GM12878 (cell line): Measurements from ENCODE around the gene PIPOX. TPM values are rescaled to one million over a fixed set of nuclear protein-coding genes. Genes with fewer than 3 reads are reported as not detected.

Source experiments
- ATAC-seq: fragments of 200-7000 bp; cut with Tn5 transposase; 3 replicates; pipeline ENCODE4 v1.9.1; 2020; ENCODE audit warnings: mild to moderate bottlenecking, moderate library complexity
- BruUV-seq: library from RNA; stranded (reverse); fragments of 400-500 nt; replicated peaks from 2 replicates; lab custom pipeline; 2021; lab: Mats Ljungman, UMichigan
- CTCF ChIA-PET: fragments of 300-600 bp; sonication (Branson Sonifier 250); formaldehyde crosslinking; extraction: SDS; loops from one replicate; lab custom pipeline; 2021; ENCODE audit warnings: inconsistent platforms; lab: Yijun Ruan, JAX
- POLR2A ChIA-PET: fragments of 350-600 bp; formaldehyde crosslinking; extraction: SDS; loops from one replicate; lab custom pipeline; 2021; ENCODE audit warnings: inconsistent platforms; lab: Charles Lee
- RAD21 ChIA-PET: fragments of 300-600 bp; sonication (Branson Sonifier 250); formaldehyde crosslinking; loops from one replicate; lab custom pipeline; 2023; ENCODE audit warnings: antibody characterized with exemption; ENCODE audit not compliant: unreplicated experiment; lab: Charles Lee
- SMC1A ChIA-PET: fragments of 300-600 bp; sonication (Branson Sonifier 250); formaldehyde crosslinking; loops from one replicate; lab custom pipeline; 2023; ENCODE audit not compliant: unreplicated experiment, uncharacterized antibody; lab: Charles Lee
- DNase-seq: peaks from one replicate; pipeline ENCODE4 v3.0.0-alpha.2; 2011; ENCODE audit warnings: low read depth, low spot score
- FAIRE-seq: peaks from 3 replicates; lab custom pipeline; 2011; peaks lifted over from hg19 to GRCh38; lab: Jason Lieb, UNC
- H2AFZ ChIP-seq: 2 replicates; pipeline ENCODE4 v1.6.0; 2011; ENCODE audit warnings: low read depth, low read length, control low read depth; ENCODE audit not compliant: control insufficient read depth
- H3K27ac ChIP-seq: 2 replicates; pipeline ENCODE4 v1.5.1; 2011; ENCODE audit warnings: control low read depth; ENCODE audit not compliant: control insufficient read depth, insufficient read depth
- H3K27me3 ChIP-seq, 2 experiments: replicated peaks in 1 of 2; 2 replicates each; pipeline versions ENCODE4 v1.6.0 to v1.6.1; 2011; ENCODE audit warnings: low read length in 1 of 2; ENCODE audit not compliant: control insufficient read depth in 2 of 2, insufficient read depth in 2 of 2
- H3K36me3 ChIP-seq, 2 experiments: 2 replicates each; pipeline ENCODE4 v1.5.1; 2011; ENCODE audit warnings: low read length in 1 of 2; ENCODE audit not compliant: control insufficient read depth in 2 of 2, insufficient read depth in 2 of 2
- H3K4me1 ChIP-seq: 2 replicates; pipeline ENCODE4 v1.6.1; 2011; ENCODE audit warnings: mild to moderate bottlenecking, low read length, moderate library complexity, mixed read lengths; ENCODE audit not compliant: control insufficient read depth, insufficient read depth
- H3K4me2 ChIP-seq: 2 replicates; pipeline ENCODE4 v1.6.0; 2011; ENCODE audit warnings: control low read depth; ENCODE audit not compliant: control insufficient read depth, insufficient read depth
- H3K4me3 ChIP-seq: fragments of 200-600 bp; sonication (generic); 2 replicates; pipeline ENCODE4 v1.5.1; 2016
- H3K79me2 ChIP-seq: 2 replicates; pipeline ENCODE4 v1.6.0; 2011; ENCODE audit warnings: low read length; ENCODE audit not compliant: control insufficient read depth, insufficient read depth
- H3K9ac ChIP-seq: 2 replicates; pipeline ENCODE4 v1.8.0; 2011; ENCODE audit warnings: low read length, control low read depth, mixed read lengths; ENCODE audit not compliant: control insufficient read depth, insufficient read depth
- H3K9me3 ChIP-seq: replicated peaks from 3 replicates; pipeline ENCODE4 v1.5.1; 2011; ENCODE audit warnings: mild to moderate bottlenecking, low read length; ENCODE audit not compliant: control insufficient read depth, insufficient read depth
- H4K20me1 ChIP-seq: 2 replicates; pipeline ENCODE4 v1.6.0; 2011; ENCODE audit not compliant: control insufficient read depth, insufficient read depth
- ATF2 ChIP-seq: IDR thresholded peaks from 2 replicates; pipeline ENCODE4 v1.6.1; 2012; ENCODE audit warnings: low read length, inconsistent platforms
- DPF2 ChIP-seq: fragments of 450-650 bp; IDR thresholded peaks from 2 replicates; pipeline ENCODE4 v1.6.1; 2017; ENCODE audit warnings: mild to moderate bottlenecking
- E2F8 ChIP-seq: fragments of 450-650 bp; IDR thresholded peaks from 2 replicates; pipeline ENCODE4 v1.6.1; 2018; ENCODE audit warnings: mild to moderate bottlenecking, low read depth, moderate library complexity; ENCODE audit not compliant: partially characterized antibody
- E4F1 ChIP-seq: fragments of 450-650 bp; IDR thresholded peaks from 2 replicates; pipeline ENCODE4 v1.6.1; 2018; ENCODE audit warnings: borderline replicate concordance, mild to moderate bottlenecking; ENCODE audit not compliant: partially characterized antibody
- EGR1 ChIP-seq, 2 experiments: IDR thresholded peaks; 1 replicate in 1 of 2; 2 replicates in 1 of 2; pipeline ENCODE4 v1.6.1; 2011 to 2012; ENCODE audit warnings: low read depth in 2 of 2, low read length in 2 of 2, borderline replicate concordance in 1 of 2, mild to moderate bottlenecking in 1 of 2, moderate library complexity in 1 of 2
- MYC ChIP-seq: IDR thresholded peaks from 2 replicates; pipeline ENCODE4 v1.6.1; 2011; ENCODE audit warnings: mild to moderate bottlenecking, low read length, moderate library complexity, inconsistent platforms; ENCODE audit not compliant: insufficient read depth, insufficient replicate concordance, insufficient read length, severe bottlenecking
- NBN ChIP-seq: fragments of 450-650 bp; IDR thresholded peaks from 2 replicates; pipeline ENCODE4 v1.6.1; 2016
- RAD51 ChIP-seq: fragments of 450-650 bp; IDR thresholded peaks from 2 replicates; pipeline ENCODE4 v1.6.1; 2016; ENCODE audit warnings: moderate library complexity, mild to moderate bottlenecking, inconsistent platforms
- RB1 ChIP-seq: fragments of 450-650 bp; formaldehyde crosslinking; IDR thresholded peaks from 2 replicates; pipeline ENCODE4 v1.6.1; 2017; ENCODE audit warnings: mild to moderate bottlenecking, borderline replicate concordance
- YBX1 ChIP-seq: fragments of 450-650 bp; IDR thresholded peaks from 2 replicates; pipeline ENCODE4 v1.6.1; 2016; ENCODE audit warnings: antibody characterized with exemption
- ZBED1 ChIP-seq: IDR thresholded peaks from 2 replicates; pipeline ENCODE4 v1.6.1; 2016; ENCODE audit warnings: borderline replicate concordance
- WGBS: methylation state at CpG from one replicate; pipeline ENCODE4 v1.1.6; 2016; ENCODE audit warnings: low lambda C conversion rate; ENCODE audit not compliant: insufficient replicate concordance, insufficient coverage; ENCODE audit errors: missing lambda C conversion rate; 5-methylcytosine and 5-hydroxymethylcytosine counted together
- in situ Hi-C: fragments of 300-500 bp; cut with MboI; formaldehyde crosslinking; loops from 9 replicates; pipeline ENCODE4 v1.14.3; 2018; ENCODE audit warnings: mixed read lengths
- intact Hi-C: fragments of 100-400 bp; cut with micrococcal nuclease; formaldehyde crosslinking; loops from one replicate; pipeline ENCODE4 v1.14.2; 2022; ENCODE audit not compliant: unreplicated experiment
- polyA plus RNA-seq, 11 experiments: library from polyadenylated mRNA; depleted of rRNA in 4 of 11; unstranded in 6 of 11; stranded (reverse) in 5 of 11; fragments of >200 nt; fragmentation: Nextera tagmentation in 4 of 11; fragmentation: Illumina TruSeq in 1 of 11; extraction: Ambion mirVana in 4 of 11; extraction: Trizol in 1 of 11; gene quantifications; 1 replicate in 1 of 11; 2 replicates in 10 of 11; pipeline versions ENCODE4 v1.2.1 to v1.2.3, GENCODE V29; 2011 to 2016; ENCODE audit warnings: inconsistent platforms in 2 of 11, missing spikeins in 2 of 11, low read depth in 1 of 11
- total RNA-seq, 4 experiments: library from RNA; depleted of rRNA in 3 of 4; stranded (reverse); fragments of >200 nt in 3 of 4; fragmentation: Illumina TruSeq in 1 of 4; extraction: Trizol in 1 of 4; gene quantifications; 2 replicates each; pipeline versions ENCODE4 v1.2.1 to v1.2.3, GENCODE V29; 2013 to 2021
- TF ChIP-seq, protein P1 (sequence below): fragments of 450-650 bp; IDR thresholded peaks from 2 replicates; pipeline ENCODE4 v1.6.1; 2016; ENCODE audit warnings: mild to moderate bottlenecking, moderate library complexity, borderline replicate concordance

The PIPOX gene
- total and polyA plus RNA-seq, 10 of the 15 experiments (the other 5 are each of a cell fraction or from before 2014, with no cell fraction given) = 0.22 to 1.4 (median 0.56) TPM; not detected in 1

DNA sequence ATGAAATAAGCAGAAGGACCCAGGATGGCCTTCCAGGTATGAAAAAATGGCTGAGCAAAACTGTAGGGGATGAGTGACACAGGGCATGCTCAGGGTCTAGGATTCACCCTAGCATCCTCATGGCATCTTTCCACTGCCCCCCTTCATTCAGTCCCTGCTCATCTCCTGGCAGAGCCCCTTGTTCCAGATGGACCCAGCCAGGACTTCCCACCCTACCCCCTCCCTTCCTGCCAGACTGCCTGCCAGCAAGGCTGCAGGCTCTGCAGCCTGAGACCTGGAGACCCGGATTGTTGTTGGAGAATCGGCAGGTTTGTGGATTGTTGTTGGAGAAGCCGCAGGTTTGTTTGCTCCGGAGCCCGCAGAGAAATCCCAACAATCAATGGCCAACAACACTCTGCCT is 43.7 kb upstream of the PIPOX start:
- ChIA-PET RAD21 (no interaction called here), POLR2A (no interaction called here), SMC1A (no interaction called here), CTCF (no interaction called here)
- intact Hi-C loops (no loop called here), in situ Hi-C loops (no loop called here)
- ATAC-seq (no peak), FAIRE-seq (no peak), DNase-seq (no peak)
- no peaks in the 10 kb centered on the region for H4K20me1 ChIP-seq
- H3K4me1 ChIP-seq = peaks cover 4% of the 10 kb centered on the region; the same call in 1 of the 2 replicates
- H3K9ac ChIP-seq = no peak overlapping the region
- peaks cover 0 to 9% of the 10 kb centered on the region in 2 experiments; a peak in 3 of 4 replicates for H3K27me3 ChIP-seq
- H3K4me2 ChIP-seq = no peak overlapping the region
- no peaks in the 10 kb centered on the region for H3K36me3 ChIP-seq
- no peaks in the 10 kb centered on the region for H3K79me2 ChIP-seq
- no peaks in the 10 kb centered on the region for H3K9me3 ChIP-seq
- no peak overlapping the region for H2AFZ ChIP-seq
- WGBS = 51% methylated on average over 5 of the region's 5 CpGs
- BruUV-seq = no TSS peak
- no peak overlapping the region for H3K4me3 ChIP-seq
- H3K27ac ChIP-seq = no peak overlapping the region
- TF ChIP-seq NBN (no peak), YBX1 (no peak), ZBED1 (no peak), RAD51 (no peak), EGR1 (IDR thresholded peaks at IDR 0.05; ENCODE audit: borderline replicate concordance in 1 of 2, low read depth in 2 of 2, low read length in 2 of 2) (no peak), E4F1 (no peak), ATF2 (no peak), MYC (no peak), E2F8 (no peak), DPF2 (no peak), RB1 (no peak)
- TF ChIP-seq, protein P1, sequence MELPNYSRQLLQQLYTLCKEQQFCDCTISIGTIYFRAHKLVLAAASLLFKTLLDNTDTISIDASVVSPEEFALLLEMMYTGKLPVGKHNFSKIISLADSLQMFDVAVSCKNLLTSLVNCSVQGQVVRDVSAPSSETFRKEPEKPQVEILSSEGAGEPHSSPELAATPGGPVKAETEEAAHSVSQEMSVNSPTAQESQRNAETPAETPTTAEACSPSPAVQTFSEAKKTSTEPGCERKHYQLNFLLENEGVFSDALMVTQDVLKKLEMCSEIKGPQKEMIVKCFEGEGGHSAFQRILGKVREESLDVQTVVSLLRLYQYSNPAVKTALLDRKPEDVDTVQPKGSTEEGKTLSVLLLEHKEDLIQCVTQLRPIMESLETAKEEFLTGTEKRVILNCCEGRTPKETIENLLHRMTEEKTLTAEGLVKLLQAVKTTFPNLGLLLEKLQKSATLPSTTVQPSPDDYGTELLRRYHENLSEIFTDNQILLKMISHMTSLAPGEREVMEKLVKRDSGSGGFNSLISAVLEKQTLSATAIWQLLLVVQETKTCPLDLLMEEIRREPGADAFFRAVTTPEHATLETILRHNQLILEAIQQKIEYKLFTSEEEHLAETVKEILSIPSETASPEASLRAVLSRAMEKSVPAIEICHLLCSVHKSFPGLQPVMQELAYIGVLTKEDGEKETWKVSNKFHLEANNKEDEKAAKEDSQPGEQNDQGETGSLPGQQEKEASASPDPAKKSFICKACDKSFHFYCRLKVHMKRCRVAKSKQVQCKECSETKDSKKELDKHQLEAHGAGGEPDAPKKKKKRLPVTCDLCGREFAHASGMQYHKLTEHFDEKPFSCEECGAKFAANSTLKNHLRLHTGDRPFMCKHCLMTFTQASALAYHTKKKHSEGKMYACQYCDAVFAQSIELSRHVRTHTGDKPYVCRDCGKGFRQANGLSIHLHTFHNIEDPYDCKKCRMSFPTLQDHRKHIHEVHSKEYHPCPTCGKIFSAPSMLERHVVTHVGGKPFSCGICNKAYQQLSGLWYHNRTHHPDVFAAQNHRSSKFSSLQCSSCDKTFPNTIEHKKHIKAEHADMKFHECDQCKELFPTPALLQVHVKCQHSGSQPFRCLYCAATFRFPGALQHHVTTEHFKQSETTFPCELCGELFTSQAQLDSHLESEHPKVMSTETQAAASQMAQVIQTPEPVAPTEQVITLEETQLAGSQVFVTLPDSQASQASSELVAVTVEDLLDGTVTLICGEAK = no peak
